ENCODE data around the gene CPA3. TPM values are rescaled to one million over a fixed set of nuclear protein-coding genes. Genes with fewer than 3 reads are reported as not detected.

The CPA3 gene
- total RNA-seq, 1 donor from 2014 or later = not detected

- no peak for TF ChIP-seq CTCF (conservative IDR thresholded peaks at IDR 0.05; ENCODE audit: low read depth, low read length)
These were observed 19.2 kb upstream of the CPA3 start for GRCh38 chr3:148845756-148846395.

GRCh38 chr3:148847351-148847750 lies 17.7 kb upstream of the CPA3 start:
- TF ChIP-seq CTCF (conservative IDR thresholded peaks at IDR 0.05; ENCODE audit: low read depth, low read length) = no peak
- H3K4me3 ChIP-seq (ENCODE audit: low read depth, low read length) = no peak overlapping the region
- DNase-seq (ENCODE audit: low read depth) = no peak

More at GRCh38 chr3:148845756-148846395, 19.2 kb upstream of the CPA3 start:
- DNase-seq (ENCODE audit: low read depth) = no peak
- no peak overlapping the region for H3K4me3 ChIP-seq (ENCODE audit: low read depth, low read length)

- no peak for TF ChIP-seq CTCF (conservative IDR thresholded peaks at IDR 0.05; ENCODE audit: low read depth, low read length)
- DNase-seq (ENCODE audit: low read depth) = no peak
- H3K4me3 ChIP-seq (ENCODE audit: low read depth, low read length) = no peak overlapping the region
These were observed 16.7 kb upstream of the CPA3 start for GRCh38 chr3:148848410-148848809.

GRCh38 chr3:148852271-148852992 lies 12.7 kb upstream of the CPA3 start:
- DNase-seq (ENCODE audit: low read depth) = no peak
- no peak for TF ChIP-seq CTCF (conservative IDR thresholded peaks at IDR 0.05; ENCODE audit: low read depth, low read length)
- no peak overlapping the region for H3K4me3 ChIP-seq (ENCODE audit: low read depth, low read length)

GRCh38 chr3:148853076-148853475 lies 12.0 kb upstream of the CPA3 start:
- no peak overlapping the region for H3K4me3 ChIP-seq (ENCODE audit: low read depth, low read length)
- no peak for TF ChIP-seq CTCF (conservative IDR thresholded peaks at IDR 0.05; ENCODE audit: low read depth, low read length)
- DNase-seq (ENCODE audit: low read depth) = no peak

- no peak for TF ChIP-seq CTCF (conservative IDR thresholded peaks at IDR 0.05; ENCODE audit: low read depth, low read length)
- no peak for DNase-seq (ENCODE audit: low read depth)
- H3K4me3 ChIP-seq (ENCODE audit: low read depth, low read length) = no peak overlapping the region
These were observed 11.0 kb upstream of the CPA3 start for GRCh38 chr3:148854061-148854460.

- no peak for DNase-seq (ENCODE audit: low read depth)
- no peak for TF ChIP-seq CTCF (conservative IDR thresholded peaks at IDR 0.05; ENCODE audit: low read depth, low read length)
- H3K4me3 ChIP-seq (ENCODE audit: low read depth, low read length) = no peak overlapping the region
These were observed 8.7 kb upstream of the CPA3 start for GRCh38 chr3:148856384-148856783.

Data from epithelial cell of proximal tubule (primary cell).